ENCODE results near the gene SBF2.

SBF2 gene

DNA sequence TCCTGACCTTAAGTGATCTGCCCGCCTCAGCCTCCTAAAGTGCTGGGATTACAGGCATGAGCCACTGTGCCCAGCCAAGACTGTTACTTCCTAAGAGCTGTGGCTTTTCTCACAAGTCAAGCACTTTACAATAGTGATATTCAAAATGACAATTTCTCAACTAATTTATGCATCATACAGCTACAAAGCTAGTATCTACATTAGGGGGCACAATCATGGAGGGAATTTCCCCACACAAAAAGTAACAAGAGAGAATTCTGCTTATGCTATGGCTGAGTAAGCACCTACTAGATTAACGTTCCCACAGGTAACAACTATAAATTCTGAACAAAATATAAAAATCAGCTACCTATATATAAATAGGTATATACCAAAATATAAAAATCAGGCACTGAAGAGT, 72.7 kb downstream of the SBF2 start:
- no peak overlapping the region for H3K27ac ChIP-seq (ENCODE audit: low read length)
- H3K79me2 ChIP-seq (ENCODE audit: low read length) = 0 out of 2 replicates have a peak, but pooled peaks cover 5% of the 10 kb centered on the region

DNA sequence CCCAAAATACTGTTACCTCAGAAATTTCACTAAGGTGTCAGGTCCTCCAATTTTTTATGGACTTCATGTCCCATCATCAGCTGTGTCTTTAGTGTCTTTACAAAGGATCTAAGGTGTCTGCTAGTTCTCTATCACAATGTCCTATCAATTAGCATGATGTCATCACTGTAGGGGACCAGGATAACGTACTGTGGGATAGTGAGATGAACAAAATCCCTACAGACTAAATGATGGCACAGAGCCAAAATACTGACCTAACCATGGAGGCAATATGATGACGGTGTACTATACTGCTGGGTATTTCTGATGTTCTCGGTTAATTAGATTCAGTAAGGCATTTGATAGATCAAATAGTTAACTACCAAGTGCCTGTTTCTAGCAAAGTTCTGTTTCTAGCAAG, 82.5 kb downstream of the SBF2 start:
- Histone ChIP-seq H3K4me1 (ENCODE audit: low read length) (peaks cover 7% of the 10 kb centered on the region; the same call in 1 of the 2 replicates), H3K4me3 (ENCODE audit: low read length) (no peak overlapping the region), H3K9me3 (replicated peaks; ENCODE audit: insufficient read depth, low read length) (no peaks in the 10 kb centered on the region), H3K27me3 (replicated peaks; ENCODE audit: insufficient read depth, low read length) (no peaks in the 10 kb centered on the region), H3F3A (ENCODE audit: insufficient read depth, low read length) (no peaks in the 10 kb centered on the region), H3K27ac (ENCODE audit: low read length) (no peak overlapping the region), H4K20me1 (ENCODE audit: insufficient read depth, low read length) (no peaks in the 10 kb centered on the region), H2AFZ (ENCODE audit: low read length) (no peak overlapping the region), H3K9ac (ENCODE audit: low read length) (no peak overlapping the region), H3K9me2 (replicated peaks; ENCODE audit: insufficient read depth, low read length) (no peaks in the 10 kb centered on the region), H3K79me2 (ENCODE audit: low read length) (peaks cover 12% of the 10 kb centered on the region), H3K4me2 (ENCODE audit: low read depth, low read length) (no peak overlapping the region), H3K36me3 (replicated peaks; ENCODE audit: insufficient read depth, low read length) (no peaks in the 10 kb centered on the region)
- DNase-seq = no peak
- TF ChIP-seq EZH2phosphoT487 (IDR thresholded peaks at IDR 0.05; ENCODE audit: low read length) (no peak), EZH2 (optimal IDR thresholded peaks at IDR 0.05; ENCODE audit: low read depth, low read length) (no peak)
- TF ChIP-seq, protein P1, sequence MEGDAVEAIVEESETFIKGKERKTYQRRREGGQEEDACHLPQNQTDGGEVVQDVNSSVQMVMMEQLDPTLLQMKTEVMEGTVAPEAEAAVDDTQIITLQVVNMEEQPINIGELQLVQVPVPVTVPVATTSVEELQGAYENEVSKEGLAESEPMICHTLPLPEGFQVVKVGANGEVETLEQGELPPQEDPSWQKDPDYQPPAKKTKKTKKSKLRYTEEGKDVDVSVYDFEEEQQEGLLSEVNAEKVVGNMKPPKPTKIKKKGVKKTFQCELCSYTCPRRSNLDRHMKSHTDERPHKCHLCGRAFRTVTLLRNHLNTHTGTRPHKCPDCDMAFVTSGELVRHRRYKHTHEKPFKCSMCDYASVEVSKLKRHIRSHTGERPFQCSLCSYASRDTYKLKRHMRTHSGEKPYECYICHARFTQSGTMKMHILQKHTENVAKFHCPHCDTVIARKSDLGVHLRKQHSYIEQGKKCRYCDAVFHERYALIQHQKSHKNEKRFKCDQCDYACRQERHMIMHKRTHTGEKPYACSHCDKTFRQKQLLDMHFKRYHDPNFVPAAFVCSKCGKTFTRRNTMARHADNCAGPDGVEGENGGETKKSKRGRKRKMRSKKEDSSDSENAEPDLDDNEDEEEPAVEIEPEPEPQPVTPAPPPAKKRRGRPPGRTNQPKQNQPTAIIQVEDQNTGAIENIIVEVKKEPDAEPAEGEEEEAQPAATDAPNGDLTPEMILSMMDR (IDR thresholded peaks at IDR 0.05; ENCODE audit: low read length) = no peak

More for the DNA sequence above, 72.7 kb downstream of the SBF2 start:
- H3K4me3 ChIP-seq (ENCODE audit: low read length) = no peak overlapping the region
- no peaks in the 10 kb centered on the region for H3K9me2 ChIP-seq (replicated peaks; ENCODE audit: insufficient read depth, low read length)
- H3K36me3 ChIP-seq (replicated peaks; ENCODE audit: insufficient read depth, low read length) = no peaks in the 10 kb centered on the region
- no peak overlapping the region for H3K4me2 ChIP-seq (ENCODE audit: low read depth, low read length)
- DNase-seq = no peak
- H3K9me3 ChIP-seq (replicated peaks; ENCODE audit: insufficient read depth, low read length) = no peaks in the 10 kb centered on the region
- H3K9ac ChIP-seq (ENCODE audit: low read length) = no peak overlapping the region
- no peaks in the 10 kb centered on the region for H4K20me1 ChIP-seq (ENCODE audit: insufficient read depth, low read length)
- no peak overlapping the region for H2AFZ ChIP-seq (ENCODE audit: low read length)
- H3F3A ChIP-seq (ENCODE audit: insufficient read depth, low read length) = no peaks in the 10 kb centered on the region
- no peaks in the 10 kb centered on the region for H3K4me1 ChIP-seq (ENCODE audit: low read length)
- H3K27me3 ChIP-seq (replicated peaks; ENCODE audit: insufficient read depth, low read length) = no peaks in the 10 kb centered on the region
- TF ChIP-seq EZH2 (optimal IDR thresholded peaks at IDR 0.05; ENCODE audit: low read depth, low read length) (no peak), EZH2phosphoT487 (IDR thresholded peaks at IDR 0.05; ENCODE audit: low read length) (no peak)
- TF ChIP-seq, protein P1 (IDR thresholded peaks at IDR 0.05; ENCODE audit: low read length) = no peak

DNA sequence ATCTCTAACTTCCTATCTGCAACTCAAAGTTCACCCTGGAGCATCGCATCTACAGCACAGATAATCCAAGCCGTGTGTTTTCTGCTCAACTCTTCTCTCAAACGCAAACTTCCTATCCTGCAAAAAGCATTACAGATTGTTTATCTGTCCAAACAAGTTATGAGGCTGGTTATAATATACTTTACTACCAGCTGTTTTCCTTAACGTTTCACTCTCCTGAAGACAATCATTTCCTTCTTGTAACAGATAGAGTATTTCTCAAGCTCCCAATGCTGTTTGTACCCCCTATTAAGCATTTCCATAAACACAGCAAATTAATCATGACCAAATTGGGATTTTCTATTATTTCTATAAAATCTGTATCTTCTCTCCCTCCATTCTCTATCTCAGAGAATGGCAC, 84.7 kb downstream of the SBF2 start:
- peaks cover 7% of the 10 kb centered on the region; the same call in 1 of the 2 replicates for H3K4me1 ChIP-seq (ENCODE audit: low read length)
- no peaks in the 10 kb centered on the region for H3K27me3 ChIP-seq (replicated peaks; ENCODE audit: insufficient read depth, low read length)
- DNase-seq = no peak
- no peak for TF ChIP-seq EZH2 (optimal IDR thresholded peaks at IDR 0.05; ENCODE audit: low read depth, low read length)
- TF ChIP-seq, protein P1 (IDR thresholded peaks at IDR 0.05; ENCODE audit: low read length) = no peak
- no peak for TF ChIP-seq EZH2phosphoT487 (IDR thresholded peaks at IDR 0.05; ENCODE audit: low read length)
- H3K4me2 ChIP-seq (ENCODE audit: low read depth, low read length) = no peak overlapping the region
- no peak overlapping the region for H2AFZ ChIP-seq (ENCODE audit: low read length)
- no peak overlapping the region for H3K4me3 ChIP-seq (ENCODE audit: low read length)
- no peak overlapping the region for H3K27ac ChIP-seq (ENCODE audit: low read length)
- H3K9me3 ChIP-seq (replicated peaks; ENCODE audit: insufficient read depth, low read length) = no peaks in the 10 kb centered on the region
- H3K36me3 ChIP-seq (replicated peaks; ENCODE audit: insufficient read depth, low read length) = no peaks in the 10 kb centered on the region
- H3K79me2 ChIP-seq (ENCODE audit: low read length) = peaks cover 21% of the 10 kb centered on the region
- H3K9ac ChIP-seq (ENCODE audit: low read length) = no peak overlapping the region
- H3K9me2 ChIP-seq (replicated peaks; ENCODE audit: insufficient read depth, low read length) = no peaks in the 10 kb centered on the region
- H4K20me1 ChIP-seq (ENCODE audit: insufficient read depth, low read length) = no peaks in the 10 kb centered on the region
- no peaks in the 10 kb centered on the region for H3F3A ChIP-seq (ENCODE audit: insufficient read depth, low read length)
